ENCODE data around the gene UBXN7.
"Not testable (repeated sequence)": the region's sequence is repeated elsewhere in the genome, so short reads cannot be mapped to it uniquely, and the experiment has no call there.

The UBXN7 gene

GRCh38 chr3:196444500-196444894 is 12.3 kb upstream of the UBXN7 start:
- H3K27ac ChIP-seq (ENCODE audit: low read depth, low read length) = no peak overlapping the region
- no peaks in the 10 kb centered on the region for H3K27me3 ChIP-seq (ENCODE audit: control insufficient read depth, insufficient read depth, low read length)

GRCh38 chr3:196440696-196441095 is 8.5 kb upstream of the UBXN7 start:
- H3K4me3 ChIP-seq (ENCODE audit: low read length) = no peak overlapping the region
- no peaks in the 10 kb centered on the region for H3K4me1 ChIP-seq (ENCODE audit: control insufficient read depth, insufficient read depth, low read length)
- no peak overlapping the region for H3K9ac ChIP-seq (ENCODE audit: low read length)
- no peaks in the 10 kb centered on the region for H3K27me3 ChIP-seq (ENCODE audit: control insufficient read depth, insufficient read depth, low read length)
- no peaks in the 10 kb centered on the region for H3K36me3 ChIP-seq (ENCODE audit: control insufficient read depth, insufficient read depth, low read length)
- no peak overlapping the region for H3K27ac ChIP-seq (ENCODE audit: low read depth, low read length)

More at GRCh38 chr3:196444500-196444894, 12.3 kb upstream of the UBXN7 start:
- no peak overlapping the region for H3K4me3 ChIP-seq (ENCODE audit: low read length)
- H3K36me3 ChIP-seq (ENCODE audit: control insufficient read depth, insufficient read depth, low read length) = no peaks in the 10 kb centered on the region
- no peak overlapping the region for H3K9ac ChIP-seq (ENCODE audit: low read length)
- no peaks in the 10 kb centered on the region for H3K4me1 ChIP-seq (ENCODE audit: control insufficient read depth, insufficient read depth, low read length)

DNA sequence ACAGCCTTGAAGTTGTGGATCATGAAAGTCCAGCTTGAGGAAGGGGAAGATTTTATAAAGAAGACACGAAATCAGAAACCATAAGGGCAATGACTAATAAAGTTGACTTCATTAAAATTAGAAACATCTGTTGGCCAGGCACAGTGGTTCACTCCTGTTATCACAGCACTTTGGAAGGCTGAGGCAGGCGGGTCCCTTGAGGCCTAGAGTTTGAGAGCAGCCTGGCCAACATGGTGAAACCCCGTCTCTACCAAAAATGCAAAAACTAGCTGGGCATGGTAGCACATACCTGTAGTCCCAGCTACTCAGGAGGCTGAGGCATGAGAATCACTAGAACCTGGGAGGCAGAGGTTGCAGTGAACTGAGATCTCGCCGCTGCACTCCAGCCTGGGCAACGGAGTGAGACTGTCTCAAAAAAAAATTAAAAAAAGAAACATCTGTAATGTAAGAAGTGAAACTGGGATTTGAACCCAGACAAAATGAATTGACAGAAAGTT is 7.9 kb upstream of the UBXN7 start:
- H3K9ac ChIP-seq (ENCODE audit: low read length) = no peak overlapping the region
- H3K4me1 ChIP-seq (ENCODE audit: control insufficient read depth, insufficient read depth, low read length) = no peaks in the 10 kb centered on the region
- no peak overlapping the region for H3K27ac ChIP-seq (ENCODE audit: low read depth, low read length)
- H3K36me3 ChIP-seq (ENCODE audit: control insufficient read depth, insufficient read depth, low read length) = no peaks in the 10 kb centered on the region
- H3K27me3 ChIP-seq (ENCODE audit: control insufficient read depth, insufficient read depth, low read length) = no peaks in the 10 kb centered on the region
- H3K4me3 ChIP-seq (ENCODE audit: low read length) = no peak overlapping the region

DNA sequence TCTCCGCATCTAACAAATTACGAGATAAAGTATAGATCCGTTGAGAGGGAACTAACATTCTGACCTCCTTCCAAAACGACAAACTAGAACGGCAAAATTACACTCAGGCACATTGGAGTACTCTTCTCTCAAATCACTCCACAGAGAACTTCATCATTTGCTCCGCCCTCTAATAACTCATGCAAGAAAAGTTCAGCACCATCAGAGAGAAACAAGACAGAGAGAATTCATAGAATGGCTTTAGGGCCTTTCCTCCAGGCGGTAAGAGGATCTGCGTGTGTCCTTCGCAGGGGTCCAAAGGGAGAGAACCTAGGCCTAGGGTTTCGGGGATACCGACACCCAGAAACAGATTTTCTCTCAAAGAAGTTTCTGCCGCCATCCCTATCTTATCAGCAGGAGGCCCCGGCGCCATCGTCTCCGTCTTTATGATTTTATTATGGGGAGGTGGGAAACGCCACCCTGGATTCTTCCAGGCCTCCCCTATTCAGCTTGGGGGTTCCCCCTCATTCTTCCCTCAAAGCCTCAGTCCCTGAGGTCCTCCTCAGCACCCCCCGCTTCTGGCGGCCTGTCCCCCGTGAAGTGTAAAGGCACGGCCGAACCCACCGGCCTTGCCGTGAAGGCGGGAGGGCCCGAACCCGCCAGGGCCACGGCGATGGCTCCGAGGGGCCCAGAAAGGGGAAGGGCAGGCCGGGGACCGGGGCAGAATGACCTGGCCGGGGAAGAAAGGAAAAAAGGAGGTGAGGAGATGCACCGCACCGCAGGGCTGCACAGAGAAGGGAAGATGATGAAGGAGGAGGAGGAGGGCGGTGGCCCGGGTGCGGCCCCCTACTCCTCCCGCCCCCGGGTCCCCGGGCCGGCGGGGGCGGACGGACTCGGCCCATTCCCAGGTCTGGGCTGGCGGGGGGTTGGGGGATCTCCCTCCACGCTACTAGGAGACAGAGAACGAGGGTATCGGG is 768 bp downstream of the UBXN7 start:
- Histone ChIP-seq H3K27ac (ENCODE audit: low read depth, low read length) (peak overlapping the region; percentile 97), H3K9ac (ENCODE audit: low read length) (peak overlapping the region; percentile 86), H3K27me3 (ENCODE audit: control insufficient read depth, insufficient read depth, low read length) (no peaks in the 10 kb centered on the region), H3K4me1 (ENCODE audit: control insufficient read depth, insufficient read depth, low read length) (peaks cover 7% of the 10 kb centered on the region), H3K4me3 (ENCODE audit: low read length) (peak overlapping the region; percentile 76), H3K36me3 (ENCODE audit: control insufficient read depth, insufficient read depth, low read length) (no peaks in the 10 kb centered on the region)

- Histone ChIP-seq H3K4me1 (ENCODE audit: control insufficient read depth, insufficient read depth, low read length) (peaks cover 11% of the 10 kb centered on the region), H3K27me3 (ENCODE audit: control insufficient read depth, insufficient read depth, low read length) (no peaks in the 10 kb centered on the region), H3K27ac (ENCODE audit: low read depth, low read length) (no peak overlapping the region), H3K4me3 (ENCODE audit: low read length) (no peak overlapping the region), H3K9ac (ENCODE audit: low read length) (no peak overlapping the region), H3K36me3 (ENCODE audit: control insufficient read depth, insufficient read depth, low read length) (no peaks in the 10 kb centered on the region)
Observed at GRCh38 chr3:196428041-196428440, 4.2 kb downstream of the UBXN7 start.

DNA sequence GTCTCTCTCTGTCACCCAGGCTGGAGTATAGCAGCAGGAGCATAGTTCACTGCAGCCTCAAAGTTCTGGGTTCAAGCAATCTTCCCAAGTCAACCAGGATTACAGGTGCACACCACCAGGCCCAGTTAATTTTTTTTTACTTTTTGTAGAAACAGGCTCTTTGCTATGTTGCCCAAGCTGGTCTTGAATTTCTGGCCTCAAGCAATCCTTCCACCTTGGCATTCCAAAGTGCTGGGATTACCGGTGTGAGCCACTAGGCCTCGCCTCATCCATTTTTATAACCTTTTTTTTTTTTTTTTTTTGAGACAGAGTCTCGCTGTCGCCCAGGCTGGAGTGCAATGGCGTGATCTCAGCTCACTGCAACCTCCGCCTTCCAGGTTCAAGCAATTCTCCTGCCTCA is 7.8 kb downstream of the UBXN7 start:
- H3K36me3 ChIP-seq (ENCODE audit: control insufficient read depth, insufficient read depth, low read length); H3K27me3 ChIP-seq (ENCODE audit: control insufficient read depth, insufficient read depth, low read length); H3K4me3 ChIP-seq (ENCODE audit: low read length); H3K4me1 ChIP-seq (ENCODE audit: control insufficient read depth, insufficient read depth, low read length); H3K9ac ChIP-seq (ENCODE audit: low read length); H3K27ac ChIP-seq (ENCODE audit: low read depth, low read length): not testable (repeated sequence)

DNA sequence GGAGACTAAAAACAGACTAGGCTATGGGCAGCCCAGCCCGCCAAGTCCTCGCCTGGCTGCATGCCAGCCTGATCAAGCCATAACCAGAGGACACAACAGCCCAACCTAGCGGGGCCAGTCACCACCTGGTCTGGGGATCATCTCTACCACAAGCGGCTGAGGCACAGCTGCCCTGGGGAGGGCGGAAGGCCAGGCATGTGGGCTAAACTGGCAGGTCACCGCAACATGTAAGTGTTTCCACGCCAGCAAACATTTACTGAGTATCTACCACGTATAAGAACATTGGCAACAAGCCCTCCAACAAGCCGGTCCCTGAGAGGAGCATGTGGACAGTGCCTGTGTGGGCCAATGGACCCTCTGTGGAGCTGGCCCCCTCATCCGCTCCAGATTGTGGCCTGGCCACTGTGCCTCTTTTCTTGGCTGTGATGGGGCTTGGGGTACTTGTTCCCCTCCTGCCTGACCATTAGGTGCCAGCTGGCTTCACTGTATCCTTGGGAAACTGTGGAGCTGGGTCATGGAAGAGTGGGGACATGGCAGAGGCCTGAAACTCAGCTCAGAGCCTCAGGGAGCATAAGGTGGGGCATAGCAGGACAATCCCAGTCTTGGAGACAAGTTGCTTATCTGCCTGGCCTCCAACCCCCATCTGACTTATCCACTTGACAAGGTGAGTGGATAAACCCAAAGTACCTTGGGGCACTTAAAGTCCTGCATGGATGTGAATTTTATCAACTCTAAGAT is 9.0 kb downstream of the UBXN7 start:
- H3K9ac ChIP-seq (ENCODE audit: low read length) = no peak overlapping the region
- H3K27me3 ChIP-seq (ENCODE audit: control insufficient read depth, insufficient read depth, low read length) = no peaks in the 10 kb centered on the region
- H3K4me1 ChIP-seq (ENCODE audit: control insufficient read depth, insufficient read depth, low read length) = peaks cover 9% of the 10 kb centered on the region
- H3K4me3 ChIP-seq (ENCODE audit: low read length) = no peak overlapping the region
- H3K36me3 ChIP-seq (ENCODE audit: control insufficient read depth, insufficient read depth, low read length) = no peaks in the 10 kb centered on the region
- peak overlapping the region; percentile 53 for H3K27ac ChIP-seq (ENCODE audit: low read depth, low read length)

DNA sequence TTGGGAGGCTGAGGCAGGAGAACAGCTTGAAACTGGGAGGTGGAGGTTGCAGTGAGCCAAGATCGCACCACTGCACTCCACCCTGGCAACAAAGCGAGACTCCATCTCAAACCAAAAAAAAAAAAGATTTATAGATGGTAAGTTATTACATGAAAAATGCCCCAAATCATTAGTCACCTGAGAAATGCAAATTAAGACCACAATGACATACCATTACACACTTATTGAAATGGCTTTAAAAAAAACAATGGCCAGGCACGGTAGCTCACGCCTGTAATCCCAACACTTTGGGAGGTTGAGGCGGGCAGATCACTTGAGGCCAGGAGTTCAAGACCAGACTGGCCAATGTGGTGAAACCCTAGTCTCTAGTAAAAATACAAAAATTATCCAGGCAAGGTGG is 10.6 kb downstream of the UBXN7 start:
- H3K27ac ChIP-seq (ENCODE audit: low read depth, low read length); H3K27me3 ChIP-seq (ENCODE audit: control insufficient read depth, insufficient read depth, low read length); H3K9ac ChIP-seq (ENCODE audit: low read length); H3K36me3 ChIP-seq (ENCODE audit: control insufficient read depth, insufficient read depth, low read length); H3K4me1 ChIP-seq (ENCODE audit: control insufficient read depth, insufficient read depth, low read length); H3K4me3 ChIP-seq (ENCODE audit: low read length): not testable (repeated sequence)

- Histone ChIP-seq H3K27me3 (ENCODE audit: control insufficient read depth, insufficient read depth, low read length) (no peaks in the 10 kb centered on the region), H3K4me3 (ENCODE audit: low read length) (no peak overlapping the region), H3K9ac (ENCODE audit: low read length) (no peak overlapping the region), H3K27ac (ENCODE audit: low read depth, low read length) (no peak overlapping the region), H3K36me3 (ENCODE audit: control insufficient read depth, insufficient read depth, low read length) (no peaks in the 10 kb centered on the region), H3K4me1 (ENCODE audit: control insufficient read depth, insufficient read depth, low read length) (peaks cover 9% of the 10 kb centered on the region)
Observed at GRCh38 chr3:196419386-196419785, 12.8 kb downstream of the UBXN7 start.

DNA sequence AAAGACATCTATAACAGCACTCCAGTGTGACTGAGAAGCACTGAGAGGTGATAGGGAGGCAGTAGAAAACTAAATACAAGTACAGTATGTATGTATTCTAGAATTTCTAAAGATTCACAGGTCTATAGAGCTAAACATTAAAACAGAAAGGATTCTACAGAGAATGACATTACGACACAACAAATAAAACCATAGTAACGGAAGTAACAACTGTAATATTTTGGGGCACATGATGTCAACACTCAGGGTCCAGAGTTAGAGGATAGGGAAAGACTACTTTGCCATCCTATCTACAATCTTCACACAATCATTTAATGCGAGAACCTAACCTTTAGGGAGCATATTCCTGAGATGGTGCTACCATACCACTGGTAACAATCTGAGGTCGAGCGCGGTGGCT is 13.6 kb downstream of the UBXN7 start:
- no peaks in the 10 kb centered on the region for H3K36me3 ChIP-seq (ENCODE audit: control insufficient read depth, insufficient read depth, low read length)
- no peak overlapping the region for H3K9ac ChIP-seq (ENCODE audit: low read length)
- H3K27me3 ChIP-seq (ENCODE audit: control insufficient read depth, insufficient read depth, low read length) = no peaks in the 10 kb centered on the region
- H3K27ac ChIP-seq (ENCODE audit: low read depth, low read length) = no peak overlapping the region
- no peak overlapping the region for H3K4me3 ChIP-seq (ENCODE audit: low read length)
- peaks cover 9% of the 10 kb centered on the region for H3K4me1 ChIP-seq (ENCODE audit: control insufficient read depth, insufficient read depth, low read length)

GRCh38 chr3:196414469-196414868 is 17.8 kb downstream of the UBXN7 start:
- Histone ChIP-seq H3K27me3 (ENCODE audit: control insufficient read depth, insufficient read depth, low read length) (no peaks in the 10 kb centered on the region), H3K9ac (ENCODE audit: low read length) (no peak overlapping the region), H3K4me1 (ENCODE audit: control insufficient read depth, insufficient read depth, low read length) (no peaks in the 10 kb centered on the region), H3K4me3 (ENCODE audit: low read length) (no peak overlapping the region), H3K27ac (ENCODE audit: low read depth, low read length) (no peak overlapping the region), H3K36me3 (ENCODE audit: control insufficient read depth, insufficient read depth, low read length) (no peaks in the 10 kb centered on the region)

- no peaks in the 10 kb centered on the region for H3K27me3 ChIP-seq (ENCODE audit: control insufficient read depth, insufficient read depth, low read length)
- no peak overlapping the region for H3K9ac ChIP-seq (ENCODE audit: low read length)
- no peak overlapping the region for H3K27ac ChIP-seq (ENCODE audit: low read depth, low read length)
- no peaks in the 10 kb centered on the region for H3K36me3 ChIP-seq (ENCODE audit: control insufficient read depth, insufficient read depth, low read length)
- H3K4me3 ChIP-seq (ENCODE audit: low read length) = no peak overlapping the region
- H3K4me1 ChIP-seq (ENCODE audit: control insufficient read depth, insufficient read depth, low read length) = no peaks in the 10 kb centered on the region
Observed at GRCh38 chr3:196412704-196413103, 19.5 kb downstream of the UBXN7 start.
